ENCODE data around the gene GTF2H2C_2.
"Not testable (repeated sequence)": the region's sequence is repeated elsewhere in the genome, so short reads cannot be mapped to it uniquely, and the experiment has no call there.

GTF2H2C_2 gene

GRCh38 chr5:70415117-70415516 is at the start of gene GTF2H2C_2:
Gene GTF2H2C_2, plus strand, starts transcription at chr5:70415368.
- DNase-seq (ENCODE audit: low read depth in 2 of 2): not testable (repeated sequence)

DNA sequence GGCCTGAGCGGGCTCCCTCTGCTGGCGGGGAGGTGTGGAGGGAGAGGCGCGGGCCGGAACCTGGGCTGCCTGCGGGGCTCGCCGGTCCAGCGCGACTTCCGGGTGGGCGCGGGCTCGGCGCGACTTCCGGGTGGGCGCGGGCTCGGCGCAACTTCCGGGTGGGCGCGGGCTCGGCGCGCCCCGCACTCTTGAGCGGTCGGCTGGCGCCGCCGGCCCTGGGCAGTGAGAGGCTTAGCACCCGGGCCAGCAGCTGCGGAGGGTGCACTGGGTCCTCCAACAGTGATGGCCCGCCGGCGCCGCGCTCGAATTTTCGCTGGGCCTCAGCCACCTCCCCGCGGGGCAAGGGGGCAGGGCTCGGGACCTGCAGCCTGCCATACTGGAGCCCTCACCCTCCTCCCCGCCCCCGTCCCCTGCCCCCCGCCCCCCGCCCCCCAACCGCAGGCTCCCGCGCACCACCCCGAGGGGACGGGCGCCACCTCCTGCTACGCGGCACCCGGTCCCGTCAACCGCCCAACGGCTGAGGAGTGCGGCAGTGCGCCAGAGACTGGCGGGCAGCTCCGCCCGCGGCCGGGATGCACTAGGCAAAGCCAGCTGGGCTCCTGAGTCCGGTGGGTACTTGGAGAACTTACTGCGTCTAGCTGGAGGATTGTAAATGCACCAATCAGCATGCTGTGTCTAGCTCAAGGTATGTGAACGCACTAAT is 14.0 kb upstream of the GTF2H2C_2 start:
- DNase-seq (ENCODE audit: low read depth in 2 of 2): peak in 1 of 2 donors; percentile 25

GRCh38 chr5:70421322-70421721 is 6.2 kb downstream of the GTF2H2C_2 start:
- not testable (repeated sequence) for DNase-seq (ENCODE audit: low read depth in 2 of 2)

DNA sequence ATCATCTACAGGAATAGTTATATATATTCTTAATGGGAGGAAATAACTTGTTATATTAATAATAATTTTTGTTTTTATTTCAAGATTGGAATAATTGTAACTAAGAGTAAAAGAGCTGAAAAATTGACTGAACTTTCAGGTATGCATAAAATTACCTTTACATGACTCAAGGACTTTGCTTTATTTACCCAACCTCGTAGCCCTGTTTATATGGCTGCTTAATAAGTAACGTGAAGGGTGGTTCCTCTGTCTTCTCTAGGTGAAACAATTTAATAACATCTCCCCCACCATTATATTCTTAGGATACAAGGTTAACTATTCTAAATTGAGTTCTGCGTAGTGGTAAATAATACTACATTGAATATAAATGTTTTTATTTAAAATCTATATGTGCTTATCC is 8.0 kb downstream of the GTF2H2C_2 start:
- not testable (repeated sequence) for DNase-seq (ENCODE audit: low read depth in 2 of 2)

GRCh38 chr5:70438518-70438917 is 23.4 kb downstream of the GTF2H2C_2 start:
- DNase-seq (ENCODE audit: low read depth in 2 of 2): not testable (repeated sequence)

GRCh38 chr5:70449565-70449964 is 34.4 kb downstream of the GTF2H2C_2 start:
- not testable (repeated sequence) for DNase-seq (ENCODE audit: low read depth in 2 of 2)

GRCh38 chr5:70451249-70451984 is 36.2 kb downstream of the GTF2H2C_2 start:
- not testable (repeated sequence) for DNase-seq (ENCODE audit: low read depth in 2 of 2)

GRCh38 chr5:70457093-70457492 is 41.9 kb downstream of the GTF2H2C_2 start:
- DNase-seq (ENCODE audit: low read depth in 2 of 2): not testable (repeated sequence)

GRCh38 chr5:70459188-70459587 is 44.0 kb downstream of the GTF2H2C_2 start:
- DNase-seq (ENCODE audit: low read depth in 2 of 2): not testable (repeated sequence)

DNA sequence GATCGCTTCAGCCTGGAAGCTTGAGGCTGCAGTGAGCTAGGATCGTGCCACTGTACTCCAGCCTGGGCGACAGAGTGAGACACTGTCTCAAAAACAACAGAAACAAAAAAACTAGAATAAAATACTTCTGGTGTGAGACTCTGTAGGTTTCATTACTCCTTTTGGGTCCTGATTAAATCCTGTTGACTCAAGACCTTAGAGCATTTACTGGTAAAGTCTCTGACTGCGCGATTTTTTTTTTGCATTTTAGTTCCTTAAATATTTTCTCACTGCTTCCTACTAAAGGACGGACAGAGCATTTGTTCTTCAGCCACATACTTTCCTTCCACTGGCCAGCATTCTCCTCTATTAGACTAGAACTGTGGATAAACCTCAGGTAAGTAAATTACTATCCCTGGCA is 46.8 kb downstream of the GTF2H2C_2 start:
- not testable (repeated sequence) for DNase-seq (ENCODE audit: low read depth in 2 of 2)

DNA sequence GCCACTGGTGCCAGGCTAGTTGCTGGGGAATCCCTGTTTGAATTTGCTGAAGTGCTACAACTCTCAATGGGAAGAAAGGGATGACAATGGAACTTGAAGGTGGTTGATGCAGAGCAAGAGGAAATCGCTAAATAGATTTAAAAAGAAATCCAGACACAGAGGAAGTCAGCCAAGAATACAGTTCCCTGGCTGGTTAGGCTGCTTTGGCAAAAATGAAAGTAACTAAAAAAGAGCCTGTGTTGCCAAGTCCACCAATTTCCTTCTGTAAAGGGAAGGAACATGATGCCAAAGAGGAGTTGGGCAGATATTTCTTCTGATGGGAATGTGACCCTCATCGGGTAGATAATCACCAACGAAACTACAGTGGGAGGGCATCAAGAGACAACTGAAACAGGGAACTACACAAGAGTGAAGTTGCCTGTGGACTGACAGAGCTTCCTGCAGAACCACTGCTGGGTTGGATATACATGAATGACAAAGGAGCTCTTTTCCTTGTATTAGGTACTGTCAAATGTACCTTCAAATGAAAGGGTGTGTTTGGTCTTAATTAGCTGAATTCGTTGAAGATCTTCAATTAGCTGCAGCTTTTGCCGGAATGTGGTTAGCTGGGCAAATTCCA is 49.0 kb downstream of the GTF2H2C_2 start:
- DNase-seq (ENCODE audit: low read depth in 2 of 2): not testable (repeated sequence)

DNA sequence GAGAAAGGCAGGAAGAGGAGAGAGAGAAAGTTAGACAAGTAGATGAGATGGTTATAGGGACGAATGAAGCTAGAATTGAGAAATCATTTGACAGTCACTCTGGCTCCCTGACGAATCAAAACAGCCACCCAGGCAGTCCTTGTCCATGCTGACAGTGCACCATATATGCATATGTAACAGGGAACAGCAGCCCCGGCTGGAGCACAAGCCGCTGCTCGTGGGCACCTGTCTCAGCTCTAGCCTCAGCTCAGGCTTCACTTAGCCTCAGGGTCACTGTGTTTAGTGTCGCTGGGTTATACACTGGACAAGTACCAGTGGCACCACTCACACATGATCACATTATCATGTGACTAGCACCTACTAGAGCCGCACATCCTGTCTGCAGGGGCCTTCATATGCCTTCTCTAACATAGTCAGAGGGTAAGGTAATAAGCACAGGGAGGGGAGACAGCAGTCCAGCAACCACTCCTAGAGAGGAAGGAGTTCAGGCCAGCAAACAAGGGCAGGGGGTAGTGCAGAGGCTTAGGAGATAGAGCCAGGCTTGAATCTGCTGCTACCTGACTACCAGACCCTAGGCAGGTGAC is 54.9 kb downstream of the GTF2H2C_2 start:
- DNase-seq (ENCODE audit: low read depth in 2 of 2): not testable (repeated sequence)

All from stimulated activated CD4-positive, alpha-beta T cell treated with anti-CD3 and anti-CD28 coated beads, Interleukin-15, amount 100 ng/mL, for 48 hours (primary cell).